ENCODE data around the gene SSBP2.

SSBP2 gene

DNA sequence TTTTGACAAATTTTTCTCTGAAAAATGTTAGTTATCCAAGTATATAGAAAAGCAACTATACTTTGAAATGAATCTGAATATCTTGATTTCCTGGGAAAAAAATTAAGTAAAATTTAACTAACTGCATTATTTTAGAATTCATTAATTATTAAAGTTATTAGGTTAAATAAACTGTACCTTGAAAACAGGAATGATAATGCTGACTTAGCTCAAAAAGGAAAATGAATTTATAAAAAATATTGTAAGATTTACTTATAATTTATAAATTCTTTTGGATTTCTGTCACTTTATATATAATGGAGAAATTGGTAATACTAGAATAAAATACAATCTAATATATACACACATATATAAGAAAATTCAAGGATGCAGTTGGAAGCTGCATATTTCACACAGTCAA is 320.9 kb downstream of the SSBP2 start:
- no peak overlapping the region for H3K27ac ChIP-seq (ENCODE audit: low read depth in 2 of 2, low read length in 2 of 2)
- no peak overlapping the region for H3K9ac ChIP-seq (ENCODE audit: low read depth in 1 of 2, low read length in 2 of 2)
- no peaks in the 10 kb centered on the region for H3K36me3 ChIP-seq (ENCODE audit: control insufficient read depth in 2 of 2, insufficient read depth in 2 of 2, low read length in 2 of 2)
- H3K9me3 ChIP-seq (ENCODE audit: control insufficient read depth in 2 of 2, low read length in 2 of 2), result no peaks in the 10 kb centered on the region
- no peaks in the 10 kb centered on the region for H3K27me3 ChIP-seq (ENCODE audit: control insufficient read depth in 2 of 2, insufficient read depth in 2 of 2, low read length in 2 of 2)
- no peaks in the 10 kb centered on the region for H3K4me1 ChIP-seq (ENCODE audit: control insufficient read depth in 2 of 2, insufficient read depth in 2 of 2, low read length in 2 of 2)
- no peak overlapping the region for H3K4me3 ChIP-seq (ENCODE audit: low read length in 2 of 2)

DNA sequence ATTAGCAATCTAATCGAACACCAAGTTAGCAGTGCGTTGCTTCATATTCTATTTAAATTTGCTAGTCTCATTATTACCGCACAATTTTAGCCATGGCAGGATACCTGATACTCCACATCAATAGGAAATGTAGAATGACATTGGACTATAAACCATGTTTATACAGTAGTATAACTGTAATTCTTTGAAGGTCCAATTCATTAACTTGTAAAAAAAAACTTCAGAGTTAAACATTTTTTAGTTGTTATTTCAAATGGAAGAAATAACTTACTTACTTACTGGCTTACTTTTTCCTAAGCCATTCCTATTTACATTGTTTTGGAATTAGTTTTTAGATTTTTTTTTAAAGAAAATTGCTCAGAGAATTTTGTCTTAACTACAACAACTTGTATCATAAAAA is 321.5 kb downstream of the SSBP2 start:
- no peaks in the 10 kb centered on the region for H3K36me3 ChIP-seq (ENCODE audit: control insufficient read depth in 2 of 2, insufficient read depth in 2 of 2, low read length in 2 of 2)
- no peaks in the 10 kb centered on the region for H3K4me1 ChIP-seq (ENCODE audit: control insufficient read depth in 2 of 2, insufficient read depth in 2 of 2, low read length in 2 of 2)
- no peaks in the 10 kb centered on the region for H3K27me3 ChIP-seq (ENCODE audit: control insufficient read depth in 2 of 2, insufficient read depth in 2 of 2, low read length in 2 of 2)
- no peak overlapping the region for H3K9ac ChIP-seq (ENCODE audit: low read depth in 1 of 2, low read length in 2 of 2)
- no peak overlapping the region for H3K4me3 ChIP-seq (ENCODE audit: low read length in 2 of 2)
- H3K27ac ChIP-seq (ENCODE audit: low read depth in 2 of 2, low read length in 2 of 2), result no peak overlapping the region
- no peaks in the 10 kb centered on the region for H3K9me3 ChIP-seq (ENCODE audit: control insufficient read depth in 2 of 2, low read length in 2 of 2)

DNA sequence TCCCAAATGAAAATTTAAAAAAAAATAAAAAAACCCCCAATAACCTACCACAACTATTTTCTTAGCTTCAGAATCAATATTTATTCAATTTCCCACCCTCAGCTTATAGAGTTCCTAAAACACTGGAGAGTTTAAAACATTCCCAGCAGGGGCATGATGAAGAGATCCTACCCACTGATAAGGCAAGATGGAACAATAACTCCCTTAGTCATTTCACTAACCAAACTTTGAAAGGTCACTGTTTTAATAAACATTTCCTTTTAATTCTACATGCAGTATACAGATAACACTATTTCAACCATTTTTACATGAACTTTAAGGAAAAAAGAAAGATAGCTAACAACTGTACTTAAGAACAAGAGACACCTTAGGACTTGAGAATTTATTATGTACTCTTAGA is 322.0 kb downstream of the SSBP2 start:
- no peaks in the 10 kb centered on the region for H3K27me3 ChIP-seq (ENCODE audit: control insufficient read depth in 2 of 2, insufficient read depth in 2 of 2, low read length in 2 of 2)
- H3K4me1 ChIP-seq (ENCODE audit: control insufficient read depth in 2 of 2, insufficient read depth in 2 of 2, low read length in 2 of 2), result no peaks in the 10 kb centered on the region
- no peaks in the 10 kb centered on the region for H3K36me3 ChIP-seq (ENCODE audit: control insufficient read depth in 2 of 2, insufficient read depth in 2 of 2, low read length in 2 of 2)
- H3K27ac ChIP-seq (ENCODE audit: low read depth in 2 of 2, low read length in 2 of 2), result no peak overlapping the region
- H3K9me3 ChIP-seq (ENCODE audit: control insufficient read depth in 2 of 2, low read length in 2 of 2), result no peaks in the 10 kb centered on the region
- H3K4me3 ChIP-seq (ENCODE audit: low read length in 2 of 2), result no peak overlapping the region
- no peak overlapping the region for H3K9ac ChIP-seq (ENCODE audit: low read depth in 1 of 2, low read length in 2 of 2)

DNA sequence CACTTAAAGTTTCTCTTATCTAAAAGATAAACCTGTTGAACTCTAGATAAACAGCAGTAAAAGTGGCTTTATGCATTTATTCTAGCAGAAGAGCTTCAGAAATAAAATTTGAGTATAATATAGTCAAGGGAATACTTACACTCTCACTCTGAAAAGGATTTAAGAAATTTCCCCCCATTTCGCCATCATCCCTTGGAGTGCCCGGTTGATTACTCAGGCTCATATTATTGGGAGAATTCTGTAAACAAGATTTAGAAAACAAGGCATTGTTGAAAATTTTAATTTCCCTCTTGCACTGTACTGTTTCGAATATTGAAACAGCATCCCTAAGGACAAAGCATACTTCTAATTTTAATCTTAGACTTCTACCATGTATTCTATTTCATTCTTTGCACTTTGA is 322.5 kb downstream of the SSBP2 start:
- H3K4me1 ChIP-seq (ENCODE audit: control insufficient read depth in 2 of 2, insufficient read depth in 2 of 2, low read length in 2 of 2), result no peaks in the 10 kb centered on the region

DNA sequence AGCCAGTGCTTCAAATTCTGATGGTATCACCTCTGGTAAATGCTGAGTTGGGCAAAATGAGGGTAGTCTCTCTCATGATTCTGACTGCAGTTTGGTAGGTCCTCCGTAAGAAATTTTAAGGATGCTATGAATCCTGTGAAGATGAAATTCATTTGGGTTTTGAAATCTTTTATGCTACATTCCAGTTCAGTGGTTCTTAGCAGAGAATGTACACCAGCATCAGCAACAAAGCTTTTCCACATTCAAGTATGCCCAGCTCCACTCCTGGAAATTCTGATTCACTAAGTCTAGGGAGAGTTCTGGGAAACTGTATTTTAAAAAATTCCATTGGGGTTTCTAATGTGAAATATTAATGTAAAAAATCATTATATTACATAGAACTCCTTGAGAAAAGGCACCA is 323.3 kb downstream of the SSBP2 start:
- Histone ChIP-seq H3K4me3 (ENCODE audit: low read length in 2 of 2) (no peak overlapping the region), H3K27me3 (ENCODE audit: control insufficient read depth in 2 of 2, insufficient read depth in 2 of 2, low read length in 2 of 2) (no peaks in the 10 kb centered on the region), H3K9ac (ENCODE audit: low read depth in 1 of 2, low read length in 2 of 2) (no peak overlapping the region), H3K36me3 (ENCODE audit: control insufficient read depth in 2 of 2, insufficient read depth in 2 of 2, low read length in 2 of 2) (no peaks in the 10 kb centered on the region), H3K27ac (ENCODE audit: low read depth in 2 of 2, low read length in 2 of 2) (no peak overlapping the region), H3K4me1 (ENCODE audit: control insufficient read depth in 2 of 2, insufficient read depth in 2 of 2, low read length in 2 of 2) (no peaks in the 10 kb centered on the region), H3K9me3 (ENCODE audit: control insufficient read depth in 2 of 2, low read length in 2 of 2) (no peaks in the 10 kb centered on the region)

More for the DNA sequence above, 322.5 kb downstream of the SSBP2 start:
- Histone ChIP-seq H3K27ac (ENCODE audit: low read depth in 2 of 2, low read length in 2 of 2) (no peak overlapping the region), H3K36me3 (ENCODE audit: control insufficient read depth in 2 of 2, insufficient read depth in 2 of 2, low read length in 2 of 2) (no peaks in the 10 kb centered on the region), H3K4me3 (ENCODE audit: low read length in 2 of 2) (no peak overlapping the region), H3K9me3 (ENCODE audit: control insufficient read depth in 2 of 2, low read length in 2 of 2) (no peaks in the 10 kb centered on the region), H3K9ac (ENCODE audit: low read depth in 1 of 2, low read length in 2 of 2) (no peak overlapping the region), H3K27me3 (ENCODE audit: control insufficient read depth in 2 of 2, insufficient read depth in 2 of 2, low read length in 2 of 2) (no peaks in the 10 kb centered on the region)

DNA sequence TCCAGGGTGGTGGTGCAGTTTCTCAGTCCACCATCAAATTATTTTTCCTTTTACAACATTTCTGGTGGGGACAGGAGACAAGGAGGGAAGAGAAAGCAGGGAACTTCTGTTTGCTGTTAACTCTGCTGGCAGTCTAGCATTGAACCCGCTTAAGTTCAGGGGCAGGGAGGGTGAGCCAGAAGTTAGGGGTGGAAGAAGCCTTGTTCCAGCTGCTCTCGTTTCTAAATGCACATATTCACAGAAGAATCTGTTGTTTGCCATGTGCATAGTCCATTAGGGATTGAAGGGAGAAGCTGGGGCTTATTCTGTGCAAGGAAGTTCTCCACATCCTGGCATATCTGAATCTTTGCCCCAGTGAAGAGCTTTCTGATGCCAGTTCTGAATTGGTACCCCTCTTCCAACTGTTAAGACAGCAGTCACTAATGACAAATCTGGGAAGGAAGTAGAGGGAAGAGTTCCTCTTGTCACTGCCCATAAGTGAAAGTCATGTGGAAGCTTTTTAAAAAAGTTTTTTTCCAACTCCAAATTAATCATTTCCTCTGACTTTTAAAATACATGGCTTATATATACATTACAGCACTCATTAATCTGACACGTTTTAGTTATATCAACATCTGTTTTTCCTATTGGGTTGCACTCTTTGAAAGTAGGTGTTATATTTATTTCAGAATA is 324.4 kb downstream of the SSBP2 start:
- no peaks in the 10 kb centered on the region for H3K27me3 ChIP-seq (ENCODE audit: control insufficient read depth in 2 of 2, insufficient read depth in 2 of 2, low read length in 2 of 2)
- H3K4me1 ChIP-seq (ENCODE audit: control insufficient read depth in 2 of 2, insufficient read depth in 2 of 2, low read length in 2 of 2), result no peaks in the 10 kb centered on the region
- no peaks in the 10 kb centered on the region for H3K36me3 ChIP-seq (ENCODE audit: control insufficient read depth in 2 of 2, insufficient read depth in 2 of 2, low read length in 2 of 2)
- no peak overlapping the region for H3K27ac ChIP-seq (ENCODE audit: low read depth in 2 of 2, low read length in 2 of 2)
- H3K9me3 ChIP-seq (ENCODE audit: control insufficient read depth in 2 of 2, low read length in 2 of 2), result no peaks in the 10 kb centered on the region
- no peak overlapping the region for H3K4me3 ChIP-seq (ENCODE audit: low read length in 2 of 2)
- H3K9ac ChIP-seq (ENCODE audit: low read depth in 1 of 2, low read length in 2 of 2), result no peak overlapping the region

DNA sequence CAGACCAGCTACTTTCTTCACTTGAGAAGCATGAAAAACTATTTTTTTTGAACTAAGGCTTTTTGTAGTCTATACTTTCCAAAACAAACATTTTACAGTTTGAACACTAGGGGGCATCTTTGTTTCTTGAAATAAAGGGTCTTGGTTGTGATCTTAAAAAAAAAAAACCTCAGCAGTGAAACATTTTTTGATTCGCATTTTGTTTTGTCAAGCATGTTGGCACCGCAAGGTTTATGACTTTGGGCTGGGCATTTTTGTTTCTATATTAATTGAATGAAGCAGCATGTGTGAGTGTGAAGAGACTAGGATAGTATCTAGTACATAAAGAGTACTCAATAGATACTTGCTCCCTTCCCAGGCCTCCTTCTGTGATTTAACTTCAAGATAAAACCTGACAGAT is 325.3 kb downstream of the SSBP2 start:
- no peaks in the 10 kb centered on the region for H3K4me1 ChIP-seq (ENCODE audit: control insufficient read depth in 2 of 2, insufficient read depth in 2 of 2, low read length in 2 of 2)
- H3K27ac ChIP-seq (ENCODE audit: low read depth in 2 of 2, low read length in 2 of 2), result no peak overlapping the region
- no peak overlapping the region for H3K9ac ChIP-seq (ENCODE audit: low read depth in 1 of 2, low read length in 2 of 2)
- H3K4me3 ChIP-seq (ENCODE audit: low read length in 2 of 2), result no peak overlapping the region
- no peaks in the 10 kb centered on the region for H3K9me3 ChIP-seq (ENCODE audit: control insufficient read depth in 2 of 2, low read length in 2 of 2)
- H3K36me3 ChIP-seq (ENCODE audit: control insufficient read depth in 2 of 2, insufficient read depth in 2 of 2, low read length in 2 of 2), result no peaks in the 10 kb centered on the region
- no peaks in the 10 kb centered on the region for H3K27me3 ChIP-seq (ENCODE audit: control insufficient read depth in 2 of 2, insufficient read depth in 2 of 2, low read length in 2 of 2)

DNA sequence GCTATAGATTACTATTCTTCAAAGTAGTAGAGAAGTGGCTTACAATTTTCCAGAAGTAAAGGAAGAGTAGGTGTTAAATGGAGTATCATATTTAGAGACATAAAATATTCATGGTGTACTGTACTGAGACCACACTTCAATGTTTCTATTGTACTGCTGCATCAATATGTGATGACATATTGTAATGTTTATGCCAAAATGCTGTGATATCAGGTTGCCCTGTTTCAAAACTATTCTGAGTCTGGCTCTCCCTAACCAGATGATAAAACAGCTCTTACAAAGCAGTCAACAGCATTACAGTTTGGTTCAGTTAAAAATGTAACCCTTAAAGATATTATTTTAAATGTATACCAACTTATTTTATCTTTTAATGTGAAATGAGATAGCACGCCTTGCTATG is 326.2 kb downstream of the SSBP2 start:
- Histone ChIP-seq H3K9me3 (ENCODE audit: control insufficient read depth in 2 of 2, low read length in 2 of 2) (no peaks in the 10 kb centered on the region), H3K27me3 (ENCODE audit: control insufficient read depth in 2 of 2, insufficient read depth in 2 of 2, low read length in 2 of 2) (no peaks in the 10 kb centered on the region), H3K9ac (ENCODE audit: low read depth in 1 of 2, low read length in 2 of 2) (no peak overlapping the region), H3K4me3 (ENCODE audit: low read length in 2 of 2) (no peak overlapping the region), H3K27ac (ENCODE audit: low read depth in 2 of 2, low read length in 2 of 2) (no peak overlapping the region), H3K36me3 (ENCODE audit: control insufficient read depth in 2 of 2, insufficient read depth in 2 of 2, low read length in 2 of 2) (no peaks in the 10 kb centered on the region), H3K4me1 (ENCODE audit: control insufficient read depth in 2 of 2, insufficient read depth in 2 of 2, low read length in 2 of 2) (no peaks in the 10 kb centered on the region)

DNA sequence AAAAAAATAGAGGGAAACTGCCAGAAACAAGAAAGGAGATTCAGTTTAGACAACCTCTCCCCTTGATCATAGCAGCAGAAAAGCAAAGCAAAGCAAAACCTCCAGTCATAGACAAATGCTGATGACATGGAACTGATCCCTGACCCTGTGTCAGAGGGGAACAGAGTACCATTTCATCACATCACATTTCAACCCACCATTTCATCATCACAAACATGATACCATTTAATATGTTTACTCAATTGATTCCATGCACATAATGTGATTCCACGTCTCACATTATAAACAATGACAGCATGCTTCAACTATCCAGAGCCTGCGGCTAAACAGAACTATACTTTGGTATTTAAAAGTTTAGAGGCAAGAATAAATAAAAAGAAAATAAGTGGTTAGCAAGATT is 328.2 kb downstream of the SSBP2 start:
- Histone ChIP-seq H3K27me3 (ENCODE audit: control insufficient read depth in 2 of 2, insufficient read depth in 2 of 2, low read length in 2 of 2) (no peaks in the 10 kb centered on the region), H3K36me3 (ENCODE audit: control insufficient read depth in 2 of 2, insufficient read depth in 2 of 2, low read length in 2 of 2) (no peaks in the 10 kb centered on the region), H3K9ac (ENCODE audit: low read depth in 1 of 2, low read length in 2 of 2) (no peak overlapping the region), H3K4me1 (ENCODE audit: control insufficient read depth in 2 of 2, insufficient read depth in 2 of 2, low read length in 2 of 2) (no peaks in the 10 kb centered on the region), H3K9me3 (ENCODE audit: control insufficient read depth in 2 of 2, low read length in 2 of 2) (no peaks in the 10 kb centered on the region), H3K4me3 (ENCODE audit: low read length in 2 of 2) (no peak overlapping the region), H3K27ac (ENCODE audit: low read depth in 2 of 2, low read length in 2 of 2) (peak overlapping the region in 1 of 2 donors; percentile 6)

DNA sequence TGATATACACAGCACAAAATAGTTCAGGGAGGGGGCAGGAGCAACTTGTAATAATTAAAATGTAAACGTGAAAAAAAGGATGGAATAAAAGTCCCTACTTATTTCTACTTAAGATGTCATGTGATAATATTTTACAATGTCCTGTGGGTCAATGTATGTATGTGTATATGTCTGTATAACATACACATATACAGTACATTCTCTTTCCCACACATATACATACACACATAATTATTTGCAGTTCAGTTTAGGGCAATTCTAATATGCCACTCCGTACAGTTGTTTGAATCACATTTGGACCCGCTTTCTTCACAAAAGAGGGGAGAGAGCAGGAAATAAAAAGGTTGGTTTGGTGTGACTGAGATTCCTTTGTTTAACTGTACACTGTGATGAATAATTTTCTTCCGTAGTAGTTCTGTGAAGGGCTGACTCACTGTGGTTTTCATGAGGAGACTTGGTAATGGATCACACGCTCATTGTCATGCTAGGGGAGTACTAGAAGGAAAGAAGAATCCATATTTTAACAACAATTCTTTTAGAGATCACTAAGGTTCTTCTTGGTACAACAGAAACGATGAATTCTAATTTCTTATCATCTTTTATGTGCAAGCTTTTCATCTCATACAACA is 330.7 kb downstream of the SSBP2 start:
- no peak overlapping the region for H3K27ac ChIP-seq (ENCODE audit: low read depth in 2 of 2, low read length in 2 of 2)
- no peaks in the 10 kb centered on the region for H3K9me3 ChIP-seq (ENCODE audit: control insufficient read depth in 2 of 2, low read length in 2 of 2)

More for the DNA sequence above, 330.7 kb downstream of the SSBP2 start:
- no peaks in the 10 kb centered on the region for H3K36me3 ChIP-seq (ENCODE audit: control insufficient read depth in 2 of 2, insufficient read depth in 2 of 2, low read length in 2 of 2)
- no peaks in the 10 kb centered on the region for H3K4me1 ChIP-seq (ENCODE audit: control insufficient read depth in 2 of 2, insufficient read depth in 2 of 2, low read length in 2 of 2)
- no peaks in the 10 kb centered on the region for H3K27me3 ChIP-seq (ENCODE audit: control insufficient read depth in 2 of 2, insufficient read depth in 2 of 2, low read length in 2 of 2)
- H3K9ac ChIP-seq (ENCODE audit: low read depth in 1 of 2, low read length in 2 of 2), result no peak overlapping the region
- no peak overlapping the region for H3K4me3 ChIP-seq (ENCODE audit: low read length in 2 of 2)
